ENCODE measurements around the gene EDDM13. TPM values are rescaled to one million over a fixed set of nuclear protein-coding genes. Genes with fewer than 3 reads are reported as not detected.

EDDM13 gene
- total and polyA plus RNA-seq, 12 donors, result 0.33 to 1.0 (median 0.58) TPM; not detected in 6

DNA sequence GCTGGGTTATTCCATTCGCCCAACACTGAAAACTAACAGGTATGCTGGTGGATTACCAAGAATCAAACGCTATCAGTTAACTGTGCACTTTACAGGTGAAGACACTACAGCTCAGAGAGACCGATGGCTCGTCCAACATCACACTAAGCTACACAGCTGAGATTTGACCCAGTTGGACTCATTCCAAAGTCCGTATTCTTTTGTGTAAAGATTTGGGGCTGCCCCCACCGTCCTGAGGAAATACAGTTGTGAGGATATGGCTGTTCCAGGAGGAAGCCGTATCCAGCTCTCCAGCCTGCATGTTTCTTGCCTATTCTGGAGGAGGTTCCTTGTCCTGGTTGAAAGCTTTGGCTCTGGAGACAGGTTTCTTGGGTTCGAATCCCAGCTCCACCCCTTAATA lies 37.9 kb downstream of the EDDM13 start:
- H3K4me3 ChIP-seq, result no peak overlapping the region
- intact Hi-C loops (cut with DNase I), result no loop called here
- WGBS, 4 donors, result 79 to 84% (median 82%) methylated on average over 8 of the region's 8 CpGs
- no peak for TF ChIP-seq POLR2A (IDR thresholded peaks at IDR 0.05)
- TF ChIP-seq, protein P1, sequence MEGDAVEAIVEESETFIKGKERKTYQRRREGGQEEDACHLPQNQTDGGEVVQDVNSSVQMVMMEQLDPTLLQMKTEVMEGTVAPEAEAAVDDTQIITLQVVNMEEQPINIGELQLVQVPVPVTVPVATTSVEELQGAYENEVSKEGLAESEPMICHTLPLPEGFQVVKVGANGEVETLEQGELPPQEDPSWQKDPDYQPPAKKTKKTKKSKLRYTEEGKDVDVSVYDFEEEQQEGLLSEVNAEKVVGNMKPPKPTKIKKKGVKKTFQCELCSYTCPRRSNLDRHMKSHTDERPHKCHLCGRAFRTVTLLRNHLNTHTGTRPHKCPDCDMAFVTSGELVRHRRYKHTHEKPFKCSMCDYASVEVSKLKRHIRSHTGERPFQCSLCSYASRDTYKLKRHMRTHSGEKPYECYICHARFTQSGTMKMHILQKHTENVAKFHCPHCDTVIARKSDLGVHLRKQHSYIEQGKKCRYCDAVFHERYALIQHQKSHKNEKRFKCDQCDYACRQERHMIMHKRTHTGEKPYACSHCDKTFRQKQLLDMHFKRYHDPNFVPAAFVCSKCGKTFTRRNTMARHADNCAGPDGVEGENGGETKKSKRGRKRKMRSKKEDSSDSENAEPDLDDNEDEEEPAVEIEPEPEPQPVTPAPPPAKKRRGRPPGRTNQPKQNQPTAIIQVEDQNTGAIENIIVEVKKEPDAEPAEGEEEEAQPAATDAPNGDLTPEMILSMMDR (IDR thresholded peaks at IDR 0.05), result no peak
- H3K9me3 ChIP-seq (replicated peaks in 1 of 3), result no peaks in the 10 kb centered on the region
- H3K27ac ChIP-seq, result no peak overlapping the region
- DNase-seq, result no peak
- no peaks in the 10 kb centered on the region for H3K27me3 ChIP-seq
- H3K4me1 ChIP-seq (replicated peaks in 1 of 2), result peaks cover under 1 to 17% of the 10 kb centered on the region in 2 donors
- peaks cover 0 to 9% of the 10 kb centered on the region in 2 donors for H3K36me3 ChIP-seq (replicated peaks in 1 of 2)

DNA sequence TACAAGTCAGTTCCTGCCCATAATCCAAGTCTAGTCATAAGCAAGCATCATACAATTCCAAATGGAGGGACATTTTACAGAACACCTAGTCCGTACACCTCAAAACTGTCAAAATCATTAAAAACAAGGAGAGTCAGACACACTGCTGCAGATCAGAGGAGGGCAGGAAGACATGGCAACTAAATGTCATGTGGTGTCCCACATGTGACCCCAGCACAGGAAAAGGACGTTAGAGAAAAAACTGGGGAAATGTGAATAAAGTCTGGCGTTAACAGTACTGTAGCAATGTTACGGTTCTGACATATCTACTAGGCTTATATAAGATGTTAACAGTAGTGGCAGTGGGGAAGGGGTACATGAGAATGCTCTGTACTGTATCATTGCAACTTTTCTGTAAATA lies 39.8 kb downstream of the EDDM13 start:
- intact Hi-C loops (cut with DNase I), result no loop called here
- H3K4me1 ChIP-seq (replicated peaks in 1 of 2), result peaks cover 5 to 26% of the 10 kb centered on the region in 2 donors
- WGBS, 4 donors, result 56 to 70% (median 63%) methylated on average over 4 of the region's 4 CpGs

DNA sequence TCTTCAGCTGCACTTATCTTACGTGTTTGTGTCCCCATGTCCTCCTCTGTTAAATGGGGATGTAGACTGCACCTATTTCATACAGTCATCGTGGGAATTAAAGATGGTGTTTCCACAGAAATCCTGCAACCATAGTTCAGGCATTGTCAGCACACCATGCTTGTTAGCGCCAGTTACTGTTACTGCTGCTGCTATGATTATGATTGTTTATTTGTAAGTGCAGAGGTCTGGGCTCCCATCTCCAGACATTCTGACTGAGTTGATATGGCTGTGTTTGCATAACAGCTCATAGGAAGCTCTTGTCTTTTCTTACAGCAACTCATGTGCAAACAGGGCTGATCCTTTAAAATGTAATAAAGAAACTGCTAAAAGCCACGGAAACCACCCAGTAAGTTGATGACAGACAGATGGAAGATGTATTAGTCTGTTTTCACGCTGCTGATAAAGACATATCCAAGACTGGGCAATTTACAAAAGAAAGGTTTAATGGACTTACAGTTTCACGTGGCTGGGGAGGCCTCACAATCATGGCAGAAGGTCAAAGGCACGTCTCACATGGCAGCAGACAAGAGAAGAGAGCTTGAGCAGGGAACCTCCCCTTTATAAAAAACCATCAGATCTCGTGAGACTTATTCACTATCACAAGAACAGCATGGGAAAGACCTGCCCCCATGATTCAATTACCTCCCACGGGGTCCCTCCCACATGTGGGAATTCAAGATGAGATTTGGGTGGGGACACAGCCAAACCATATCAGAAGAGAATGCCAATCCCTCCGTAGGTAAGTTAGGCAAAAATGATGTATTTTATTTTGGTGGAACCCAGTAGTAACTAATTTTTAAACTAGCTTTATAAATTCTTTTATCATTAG lies 40.5 kb downstream of the EDDM13 start:
- Histone ChIP-seq H3K27ac (peak overlapping the region in 2 of 5 donors; percentile 96), H3K9me3 (replicated peaks in 1 of 3) (no peaks in the 10 kb centered on the region), H3K4me1 (replicated peaks in 1 of 2) (peaks cover 5 to 26% of the 10 kb centered on the region in 2 donors), H3K4me3 (no peak overlapping the region), H3K36me3 (replicated peaks in 1 of 2) (peaks cover 0 to 9% of the 10 kb centered on the region in 2 donors), H3K27me3 (no peaks in the 10 kb centered on the region)
- TF ChIP-seq, protein P1 (IDR thresholded peaks at IDR 0.05), result no peak
- TF ChIP-seq POLR2A (IDR thresholded peaks at IDR 0.05), result no peak
- intact Hi-C loops (cut with DNase I), result no loop called here
- DNase-seq, result no peak
- 75 to 81% (median 80%) methylated on average over 10 of the region's 10 CpGs for WGBS, 4 donors

More for the DNA sequence above, 39.8 kb downstream of the EDDM13 start:
- TF ChIP-seq, protein P1 (IDR thresholded peaks at IDR 0.05), result no peak
- TF ChIP-seq POLR2A (IDR thresholded peaks at IDR 0.05), result no peak
- Histone ChIP-seq H3K4me3 (no peak overlapping the region), H3K36me3 (replicated peaks in 1 of 2) (peaks cover 0 to 9% of the 10 kb centered on the region in 2 donors), H3K9me3 (replicated peaks in 1 of 3) (no peaks in the 10 kb centered on the region), H3K27me3 (no peaks in the 10 kb centered on the region), H3K27ac (no peak overlapping the region)
- no peak for DNase-seq

DNA sequence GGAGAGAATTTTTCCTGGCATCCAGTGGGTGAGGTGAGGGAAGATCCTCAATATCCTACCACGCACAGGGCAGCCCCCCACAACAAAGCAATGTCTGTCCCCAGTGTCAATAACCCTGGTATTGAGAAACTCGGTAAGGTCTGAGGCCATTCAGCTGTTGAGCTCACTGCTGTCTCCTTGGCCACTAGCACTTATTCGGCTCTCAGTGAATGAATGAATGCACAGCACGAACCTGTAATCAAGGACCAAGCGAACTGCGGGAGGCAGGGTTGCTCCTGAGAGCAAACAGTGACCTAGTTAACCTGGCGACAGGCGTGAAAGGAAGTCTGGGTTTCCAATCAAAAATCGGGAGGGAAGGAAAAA lies 41.5 kb downstream of the EDDM13 start:
- no peak for DNase-seq
- TF ChIP-seq, protein P1 (IDR thresholded peaks at IDR 0.05), result no peak
- TF ChIP-seq POLR2A (IDR thresholded peaks at IDR 0.05), result no peak
- H3K36me3 ChIP-seq (replicated peaks in 1 of 2), result peaks cover 0 to 9% of the 10 kb centered on the region in 2 donors
- no peaks in the 10 kb centered on the region for H3K27me3 ChIP-seq
- intact Hi-C loops (cut with DNase I), result no loop called here
- peak overlapping the region; percentile 13 to 79 (median 48) for H3K4me3 ChIP-seq
- H3K27ac ChIP-seq, result peak overlapping the region; percentile 87 to 96 (median 93)
- 0 to 2% (median 1%) methylated on average over 9 of the region's 9 CpGs for WGBS, 4 donors
- peaks cover 5 to 26% of the 10 kb centered on the region in 2 donors for H3K4me1 ChIP-seq (replicated peaks in 1 of 2)
- H3K9me3 ChIP-seq (replicated peaks in 1 of 3), result no peaks in the 10 kb centered on the region

All from adrenal gland (tissue), 12 donors.